ENCODE measurements around the gene AP2A1.

GRCh38 chr19:49829721-49830120 lies 62.9 kb downstream of the AP2A1 start:
- TF ChIP-seq CTCF (IDR thresholded peaks at IDR 0.05; ENCODE audit: low read depth, low read length) (no peak), EZH2phosphoT487 (IDR thresholded peaks at IDR 0.05; ENCODE audit: low read depth) (no peak)
